HG02623 (cell line): ENCODE measurements around the gene SYNC.
"Not testable (repeated sequence)": the region's sequence is repeated elsewhere in the genome, so short reads cannot be mapped to it uniquely, and the experiment has no call there.

Experiments
- ATAC-seq: cut with Tn5 transposase; IDR thresholded peaks from one replicate; pipeline ENCODE4 v1.9.1; 2021; ENCODE audit warnings: moderate library complexity; ENCODE audit not compliant: unreplicated experiment

Gene SYNC

DNA sequence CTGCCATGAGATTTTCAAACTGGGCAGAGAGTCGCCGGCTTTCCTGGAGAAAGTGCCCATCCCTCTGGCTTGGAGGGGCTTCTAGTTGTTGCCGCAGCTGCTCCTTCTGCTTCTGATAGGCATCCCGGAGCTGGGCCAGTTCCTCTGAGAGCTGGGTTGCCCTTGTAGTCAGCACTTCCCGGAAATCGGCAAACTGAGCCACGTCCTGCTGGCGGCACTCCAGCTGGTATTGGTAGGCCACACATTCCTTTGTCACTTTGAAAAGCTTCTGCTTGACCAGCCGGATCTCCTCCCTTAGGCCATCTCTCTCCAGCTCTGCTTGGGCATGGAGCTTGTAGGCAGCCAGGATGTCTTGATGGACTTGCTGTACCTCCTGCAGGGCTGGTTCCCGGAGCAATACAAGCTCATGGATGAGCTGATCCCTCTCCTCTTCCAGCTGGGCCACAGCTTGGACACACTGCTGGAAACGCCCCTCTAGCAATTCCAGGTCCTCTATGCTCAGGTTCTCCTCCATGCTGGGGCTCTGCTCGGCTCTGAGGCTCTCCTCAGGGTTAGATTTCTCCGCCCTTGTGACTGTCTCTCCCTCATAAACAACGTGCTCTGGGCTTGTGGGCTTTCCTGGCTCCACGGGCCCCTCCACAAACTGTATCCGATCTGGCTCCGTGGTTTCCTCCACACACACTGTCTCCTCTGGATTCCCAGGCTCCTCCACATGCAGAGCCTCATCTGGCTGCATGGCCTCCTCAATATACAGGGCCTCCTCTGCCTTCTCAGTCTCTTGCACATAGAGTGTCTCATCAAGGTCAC, 7.3 kb downstream of the SYNC start:
- ATAC-seq = no peak

DNA sequence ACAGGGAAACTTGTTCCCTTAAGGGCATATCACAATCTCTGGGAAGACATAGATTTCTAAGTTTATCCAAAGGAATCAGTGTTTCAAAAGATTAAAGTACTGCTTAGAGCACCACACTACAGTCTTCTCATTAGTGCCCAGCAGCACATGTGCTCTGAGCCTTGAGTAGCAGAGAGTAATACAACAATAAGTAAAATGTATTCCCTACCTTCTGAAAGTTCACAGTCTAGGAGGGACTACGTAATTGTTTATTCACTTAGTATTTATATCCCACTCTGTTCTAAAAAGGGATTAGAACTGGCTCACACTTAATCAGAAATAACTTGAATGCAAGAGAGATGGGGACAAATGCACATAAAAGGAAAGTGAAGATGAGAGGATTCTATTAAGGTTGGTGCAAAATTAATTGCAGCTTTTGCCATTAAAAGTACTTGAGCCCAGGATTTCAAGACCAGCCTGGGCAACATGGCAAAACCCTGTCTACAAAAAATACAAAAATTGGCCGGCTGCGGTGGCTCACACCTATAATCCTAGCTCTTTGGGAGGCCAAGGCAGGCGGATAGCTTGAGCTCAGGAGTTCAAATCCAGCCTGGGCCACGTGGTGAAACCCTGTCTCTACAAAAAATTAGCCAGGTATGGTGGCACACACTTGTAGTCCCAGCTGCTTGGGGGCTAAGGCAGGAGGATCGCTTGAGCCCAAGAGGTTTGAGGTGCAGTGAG, 9.0 kb downstream of the SYNC start:
- no peak for ATAC-seq

DNA sequence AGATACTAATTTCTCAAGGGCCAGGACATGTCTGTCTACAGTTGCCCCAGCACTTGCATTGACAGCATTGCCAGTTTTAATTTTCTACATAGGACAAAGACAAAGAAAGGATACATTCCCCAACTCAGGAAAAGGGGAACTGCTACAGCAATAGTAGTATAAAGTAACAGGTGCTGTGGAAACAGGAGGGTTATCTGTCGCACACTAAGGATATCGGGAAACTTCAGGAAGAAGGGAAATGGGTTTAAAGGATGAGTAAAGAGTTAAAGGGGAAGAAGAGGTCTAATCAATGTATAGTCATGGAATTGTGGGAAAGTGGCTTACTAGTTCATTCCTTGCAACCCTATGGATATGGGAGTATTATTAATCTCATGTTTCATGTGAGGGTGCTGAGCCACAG, 16.2 kb downstream of the SYNC start:
- no peak for ATAC-seq

DNA sequence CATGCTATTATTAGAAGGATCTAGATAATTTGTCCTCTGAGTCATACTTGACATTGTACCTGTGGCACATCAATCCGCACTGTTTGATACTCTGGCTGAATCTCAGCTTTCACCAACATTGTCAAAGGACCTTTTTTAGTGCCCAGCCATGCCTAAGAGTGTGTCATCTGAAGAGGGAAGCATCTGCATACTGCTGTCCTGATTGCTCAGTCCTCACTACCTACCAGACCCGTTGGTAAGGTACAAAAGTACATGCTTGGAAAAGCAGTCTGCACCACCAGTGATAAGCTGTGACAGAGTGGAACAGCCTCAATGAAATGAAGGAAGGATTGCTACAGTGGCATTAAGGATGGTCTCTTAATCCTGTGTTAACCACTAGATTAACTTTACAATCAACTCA, 17.1 kb downstream of the SYNC start:
- ATAC-seq = no peak

DNA sequence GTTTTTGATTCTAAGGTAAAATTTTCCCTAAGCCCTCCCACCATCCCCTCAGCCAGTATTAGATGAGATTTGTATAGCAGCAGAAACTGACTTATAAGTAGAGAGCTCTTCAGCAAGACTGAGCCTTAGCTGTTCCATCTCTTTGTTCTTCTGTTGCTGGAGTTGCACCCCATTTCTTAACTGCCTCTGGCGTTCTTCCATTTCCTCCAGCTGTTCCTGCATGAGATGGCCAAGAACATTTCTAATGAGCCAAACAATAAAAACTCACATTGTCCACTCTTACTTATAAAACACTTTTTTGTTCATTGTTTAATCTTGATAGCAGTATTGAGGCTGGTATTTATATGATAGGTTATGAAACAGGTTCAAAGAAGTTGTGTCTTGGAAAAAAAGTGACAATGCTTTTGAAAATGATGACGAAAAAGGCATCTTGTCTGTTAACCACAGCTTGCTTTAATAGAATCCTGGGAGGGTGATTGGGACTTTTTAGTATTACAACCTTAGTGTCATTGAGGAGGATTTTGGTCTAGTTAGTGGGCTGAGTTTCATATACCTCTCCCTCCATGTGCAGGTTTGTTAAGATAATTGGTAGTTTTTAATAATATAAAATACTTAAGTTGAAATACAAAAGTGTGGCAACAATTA, 18.3 kb downstream of the SYNC start:
- no peak for ATAC-seq

DNA sequence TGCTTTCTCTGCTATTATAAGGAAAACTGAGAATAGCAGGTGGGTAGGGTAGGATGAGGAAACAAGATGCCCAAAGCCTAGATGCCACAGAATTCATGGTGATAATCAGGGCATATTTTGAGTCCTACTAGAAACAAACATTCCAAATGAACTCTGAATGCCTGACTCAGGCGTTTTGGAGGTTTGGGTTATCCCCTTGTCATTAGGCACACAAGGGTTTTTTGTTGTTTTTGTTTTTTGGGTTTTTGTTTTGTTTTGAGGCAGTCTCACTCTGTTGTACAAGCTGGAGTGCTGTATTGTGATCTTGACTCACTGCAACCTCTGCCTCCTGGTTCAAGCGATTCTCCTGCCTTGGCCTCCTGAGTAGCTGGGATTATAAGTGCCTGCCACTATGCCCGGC, 19.2 kb downstream of the SYNC start:
- ATAC-seq = no peak

DNA sequence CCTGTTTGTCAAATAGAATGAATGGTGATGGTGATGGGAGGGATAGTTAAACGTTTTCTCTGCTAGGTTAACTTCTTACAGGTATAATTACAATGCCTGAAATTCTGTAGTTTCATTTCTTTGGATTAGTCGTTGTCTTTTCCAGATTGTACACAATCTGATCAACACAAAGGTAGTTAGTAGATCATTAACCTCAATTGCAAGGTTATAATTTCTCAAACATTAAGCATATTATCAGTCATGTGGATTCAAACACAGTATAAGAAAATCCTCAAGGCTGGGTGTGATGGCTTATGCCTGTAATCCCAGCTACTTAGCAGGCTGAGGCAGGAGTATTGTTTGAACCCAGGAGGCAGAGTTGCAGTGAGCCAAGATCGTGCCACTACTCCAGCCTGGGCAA, 20.6 kb downstream of the SYNC start:
- no peak for ATAC-seq

DNA sequence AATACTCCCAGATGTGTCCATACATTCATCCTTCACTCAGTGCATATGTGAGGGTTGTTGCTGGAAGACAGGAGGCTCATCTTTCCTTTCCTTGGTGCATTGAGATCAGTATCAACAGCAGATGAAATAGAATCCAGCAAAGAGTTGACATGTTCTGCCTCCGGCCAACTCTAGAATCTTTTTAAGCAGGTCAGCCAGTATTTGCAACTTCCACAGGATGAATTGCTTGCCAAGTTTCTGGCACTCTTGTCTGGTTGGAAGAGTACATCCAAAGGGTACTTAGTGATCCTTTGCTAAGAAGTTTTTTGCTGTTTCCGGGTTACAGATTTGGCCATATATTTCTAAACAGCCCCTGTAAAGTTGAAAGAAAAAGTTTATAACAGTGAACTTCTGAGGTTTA, 21.1 kb downstream of the SYNC start:
- ATAC-seq = no peak

DNA sequence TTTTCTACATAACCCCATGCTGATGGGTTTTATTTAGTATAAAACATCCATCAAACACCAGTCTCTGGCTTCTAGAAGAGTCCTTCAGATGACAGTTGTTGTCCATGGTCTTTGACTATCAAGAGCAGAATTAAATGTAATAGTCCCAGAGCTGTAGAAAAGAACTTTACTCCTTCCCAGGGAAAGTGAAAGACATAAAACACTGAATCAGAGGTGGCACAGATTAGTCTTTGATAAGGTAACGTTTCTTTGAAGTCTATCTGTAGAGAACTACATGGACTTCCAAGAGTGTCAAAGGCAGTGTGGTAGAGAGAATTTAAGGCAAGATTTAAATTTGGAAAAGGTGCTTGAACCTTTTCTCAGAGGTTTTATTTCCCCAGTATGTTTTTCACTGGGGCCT, 21.9 kb downstream of the SYNC start:
- ATAC-seq = no peak

DNA sequence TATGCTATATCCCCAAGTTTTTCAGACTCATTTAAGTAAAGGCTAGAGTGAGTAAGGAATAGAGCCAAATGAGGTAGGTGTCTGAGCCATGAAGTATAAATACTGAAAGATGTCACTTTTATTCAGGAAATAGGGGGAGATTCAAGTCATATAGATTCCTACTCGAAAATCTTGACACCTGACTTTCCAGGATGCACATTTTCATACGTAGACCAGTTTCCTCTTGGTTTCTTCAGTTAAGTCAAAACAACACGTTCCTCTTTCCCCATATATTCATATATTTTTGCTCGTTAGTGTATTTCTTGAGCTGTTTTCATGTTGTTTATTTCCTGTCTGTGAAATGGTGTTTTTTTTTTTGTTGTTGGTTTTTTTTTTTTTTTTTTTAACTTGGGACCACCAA, 22.6 kb downstream of the SYNC start:
- not testable (repeated sequence) for ATAC-seq

DNA sequence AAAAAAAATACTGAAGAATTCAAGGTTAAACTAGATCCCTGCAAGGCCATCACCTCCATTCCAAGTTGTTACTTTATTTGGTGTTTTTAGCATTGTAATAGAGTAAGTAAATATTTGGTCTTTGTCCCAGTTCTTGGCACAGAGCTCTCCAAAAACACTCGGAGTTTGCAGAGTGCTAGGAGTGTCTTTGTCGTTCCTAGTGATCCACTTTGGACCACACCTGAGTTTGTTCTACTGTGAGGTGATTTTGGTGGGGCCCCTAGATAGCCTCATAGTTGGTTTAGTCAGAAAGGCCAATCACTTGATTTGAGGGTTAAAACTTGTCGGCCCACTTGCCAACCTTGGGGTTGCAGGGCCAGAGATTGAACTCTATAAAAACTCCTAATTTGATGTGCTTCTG, 25.6 kb downstream of the SYNC start:
- no peak for ATAC-seq

DNA sequence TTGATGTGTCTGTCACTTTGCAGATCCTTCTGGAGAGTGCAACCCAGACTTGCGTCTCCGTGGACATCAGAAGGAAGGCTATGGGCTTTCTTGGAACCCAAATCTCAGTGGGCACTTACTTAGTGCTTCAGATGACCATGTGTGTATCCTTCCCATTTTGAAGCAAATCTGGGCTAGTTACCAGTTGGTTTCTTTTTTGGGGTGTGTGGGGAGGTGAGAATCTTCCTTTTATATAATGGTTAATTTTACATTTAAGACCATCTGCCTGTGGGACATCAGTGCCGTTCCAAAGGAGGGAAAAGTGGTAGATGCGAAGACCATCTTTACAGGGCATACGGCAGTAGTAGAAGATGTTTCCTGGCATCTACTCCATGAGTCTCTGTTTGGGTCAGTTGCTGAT, 33.9 kb downstream of the SYNC start:
- not testable (repeated sequence) for ATAC-seq

DNA sequence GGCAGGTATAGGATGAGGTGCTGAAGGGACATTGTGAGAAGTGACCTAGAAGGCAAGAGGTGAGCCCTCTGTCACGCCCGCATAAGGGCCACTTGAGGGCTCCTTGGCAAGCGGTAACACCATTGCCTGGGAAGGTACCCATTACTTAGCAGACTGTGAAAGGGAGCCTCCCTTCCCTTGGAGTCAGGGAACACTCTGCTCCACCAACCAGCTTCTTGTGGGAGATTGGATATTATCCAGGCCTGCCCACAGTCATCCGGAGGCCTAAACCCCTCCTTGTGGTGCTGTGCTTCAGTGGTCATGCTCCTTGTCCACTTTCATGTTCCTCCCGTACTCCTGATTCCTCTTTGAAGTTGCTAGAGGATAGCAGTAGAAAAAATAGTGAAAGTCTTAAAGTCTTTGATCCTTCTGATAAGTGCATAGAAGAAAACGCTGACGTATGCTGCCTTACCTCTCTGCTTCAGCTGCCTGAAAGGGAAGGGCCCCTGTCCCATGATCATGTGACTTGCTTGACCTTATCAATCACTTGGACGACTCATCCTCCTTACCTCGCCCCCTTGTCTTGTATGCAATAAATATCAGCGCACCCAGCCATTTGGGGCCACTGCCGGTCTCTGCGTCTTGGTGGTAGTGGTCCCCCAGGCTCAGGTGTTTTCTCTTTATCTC, 35.5 kb downstream of the SYNC start:
- ATAC-seq = no peak

DNA sequence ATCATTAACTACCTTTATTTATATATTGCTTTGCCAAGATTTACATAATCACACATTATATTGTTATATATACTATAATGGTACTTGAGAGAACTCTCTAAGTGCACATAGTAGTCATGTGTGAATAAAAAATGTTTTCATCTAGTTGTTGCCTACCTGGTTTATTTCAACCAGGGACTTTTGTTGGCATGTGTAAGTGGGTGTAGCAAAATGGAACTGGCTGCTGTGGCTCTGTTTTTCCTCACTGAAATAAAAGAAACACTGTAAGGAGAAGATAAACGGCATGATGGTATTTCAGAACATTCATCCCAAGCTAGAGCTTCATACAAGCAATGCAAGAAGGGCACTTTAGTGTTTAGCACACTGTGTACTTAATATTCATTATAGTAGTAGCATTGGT, 36.7 kb downstream of the SYNC start:
- ATAC-seq = no peak

DNA sequence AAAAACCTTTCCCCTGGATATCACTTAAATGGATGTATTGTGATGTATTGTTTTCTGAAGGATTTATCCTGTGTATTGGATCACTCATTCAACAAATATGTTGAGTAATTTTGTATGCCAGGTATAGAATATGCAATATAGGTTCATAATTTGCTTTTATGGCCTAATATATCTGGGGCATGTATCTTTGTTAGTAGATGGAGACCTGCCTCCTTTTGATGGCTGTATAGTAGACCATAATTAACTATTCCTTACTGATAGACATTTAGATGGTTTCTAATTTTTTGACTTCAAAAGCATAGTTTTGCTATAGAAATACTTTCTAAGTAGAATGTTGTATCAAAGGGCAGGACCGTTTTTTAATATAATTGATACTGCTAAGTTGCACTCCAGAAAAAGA, 43.0 kb downstream of the SYNC start:
- no peak for ATAC-seq

DNA sequence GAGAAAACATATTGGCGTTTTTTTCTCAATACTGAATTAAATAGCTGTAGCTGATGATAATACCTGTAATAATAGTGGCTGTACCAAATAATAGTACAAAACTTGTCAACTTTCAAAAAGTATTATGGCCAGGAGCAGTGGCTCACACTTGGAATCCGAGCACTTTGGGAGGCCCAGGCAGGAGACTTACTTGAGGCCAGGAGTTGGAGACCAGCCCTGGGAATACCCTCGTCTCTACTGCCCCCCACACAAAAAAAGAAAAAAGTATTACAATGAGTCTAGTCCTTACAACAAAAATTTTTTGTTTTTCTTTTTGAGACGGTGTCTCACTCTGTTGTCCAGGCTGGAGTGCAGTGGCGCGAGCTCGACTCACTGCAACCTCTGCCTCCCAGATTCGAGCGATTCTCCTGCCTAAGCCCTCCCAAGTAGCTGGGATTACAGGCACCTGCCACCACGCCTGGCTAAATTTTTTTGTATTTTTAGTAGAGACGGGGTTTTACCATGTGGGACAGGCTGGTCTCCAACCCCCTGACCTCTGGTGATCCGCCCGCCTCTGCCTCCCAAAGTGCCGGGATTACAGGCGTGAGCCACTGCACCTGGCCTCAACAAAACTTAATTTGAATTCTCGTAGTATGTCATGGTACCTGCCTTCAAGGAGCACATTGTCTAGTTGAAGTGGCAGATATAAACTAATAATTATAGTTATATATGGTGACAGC, 50.2 kb downstream of the SYNC start:
- no peak for ATAC-seq

DNA sequence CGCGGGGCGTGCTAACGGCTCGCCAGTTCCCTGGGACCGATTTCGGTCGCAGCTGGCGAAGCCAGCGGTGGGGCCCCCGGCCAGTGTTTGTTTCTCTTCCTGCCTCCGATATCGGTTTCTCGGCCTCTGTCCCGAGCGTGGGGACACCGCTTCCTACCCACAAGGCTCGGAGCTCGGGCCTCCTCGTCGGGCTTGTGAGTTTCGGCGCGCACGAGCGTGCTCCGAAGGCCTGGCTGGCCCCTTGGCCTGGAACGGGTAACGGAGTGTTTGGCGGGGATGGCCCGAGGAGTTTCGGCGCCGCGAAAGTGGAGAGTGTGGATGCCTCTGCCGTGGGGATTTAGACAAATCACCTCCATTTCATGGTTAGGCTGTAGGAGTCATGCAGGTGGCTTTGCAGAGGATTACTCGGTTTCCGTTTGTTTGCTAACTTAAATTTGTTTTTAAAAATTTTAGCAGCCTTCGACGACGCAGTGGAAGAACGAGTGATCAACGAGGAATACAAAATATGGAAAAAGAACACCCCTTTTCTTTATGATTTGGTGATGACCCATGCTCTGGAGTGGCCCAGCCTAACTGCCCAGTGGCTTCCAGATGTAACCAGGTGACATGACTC, 51.0 kb downstream of the SYNC start:
- ATAC-seq = peak; percentile 5

DNA sequence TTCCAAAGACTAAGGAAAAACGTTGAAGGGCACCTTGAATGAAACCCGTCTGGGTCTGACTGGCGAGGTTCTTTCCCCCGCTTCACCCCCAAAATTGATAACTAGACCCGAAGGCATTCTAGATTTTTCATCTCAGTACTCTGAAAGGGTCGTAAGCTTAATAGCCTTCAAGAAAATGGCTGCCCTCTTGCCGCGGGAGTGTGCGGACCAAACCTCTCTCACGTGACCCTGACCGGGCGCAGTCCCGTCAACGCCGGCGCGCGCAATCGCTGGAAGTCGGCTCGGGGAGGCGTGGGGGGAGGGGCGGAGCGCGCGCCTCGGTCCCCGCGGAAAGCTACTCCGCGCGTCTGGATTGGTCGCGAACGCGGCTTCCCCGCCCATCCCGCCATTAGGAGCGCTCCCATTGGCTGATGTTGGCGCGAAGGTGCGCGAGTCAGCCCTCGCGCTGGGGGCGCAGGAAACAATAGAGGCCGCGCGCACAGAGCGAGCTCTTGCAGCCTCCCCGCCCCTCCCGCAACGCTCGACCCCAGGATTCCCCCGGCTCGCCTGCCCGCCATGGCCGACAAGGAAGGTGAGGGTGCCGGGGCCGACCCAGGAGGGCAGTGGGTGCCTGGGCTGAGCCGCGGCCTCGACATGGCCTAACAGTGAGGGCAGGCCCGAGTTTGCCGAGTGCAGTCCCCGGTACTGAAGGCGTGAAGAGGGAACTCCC, 51.7 kb downstream of the SYNC start, which contains the start of gene RBBP4:
RBBP4 (plus strand) TSS at position 457 of the 709 bp plus-strand sequence; CDS start at position 556, 99 bp downstream.
- ATAC-seq = peak; percentile 82

DNA sequence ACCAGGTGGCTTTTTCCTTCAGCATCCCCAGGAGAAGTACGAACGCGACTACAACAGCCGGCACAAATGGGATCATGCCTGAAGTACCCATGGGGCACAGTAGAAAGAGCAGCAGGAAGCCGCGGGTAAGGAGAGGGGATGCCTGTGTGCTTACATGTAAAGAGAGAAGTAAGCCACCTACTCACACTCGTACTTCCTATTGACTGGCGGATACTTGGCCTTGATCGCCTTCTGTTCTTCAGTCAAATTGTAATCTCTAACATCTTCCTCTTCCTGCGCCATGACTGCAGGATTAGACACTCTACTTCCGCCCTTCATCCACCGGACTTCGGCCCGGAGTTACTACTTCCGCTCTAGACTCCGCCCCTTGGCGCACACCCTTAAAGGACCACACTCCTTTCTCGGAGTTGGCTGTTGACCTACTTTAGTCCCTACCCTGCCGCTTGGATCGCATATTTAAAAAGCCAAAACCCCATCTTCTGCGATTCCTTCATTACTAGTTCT, 52.3 kb downstream of the SYNC start, which contains the start of gene ZBTB8OS:
ZBTB8OS (minus strand) TSS at position 303 of the 504 bp plus-strand sequence; CDS start at position 282, 21 bp downstream.
- peak; percentile 53 for ATAC-seq
